GM12892 (cell line): ENCODE measurements around the gene IL1RAP.

Source experiments
- POLR2A ChIP-seq: IDR thresholded peaks from 2 replicates; pipeline ENCODE4 v1.6.1; 2011; ENCODE audit warnings: low read depth, low read length, control low read depth
- POLR2AphosphoS5 ChIP-seq: IDR thresholded peaks from 2 replicates; pipeline ENCODE4 v1.6.1; 2011; ENCODE audit warnings: low read depth, low read length, control low read depth

DNA sequence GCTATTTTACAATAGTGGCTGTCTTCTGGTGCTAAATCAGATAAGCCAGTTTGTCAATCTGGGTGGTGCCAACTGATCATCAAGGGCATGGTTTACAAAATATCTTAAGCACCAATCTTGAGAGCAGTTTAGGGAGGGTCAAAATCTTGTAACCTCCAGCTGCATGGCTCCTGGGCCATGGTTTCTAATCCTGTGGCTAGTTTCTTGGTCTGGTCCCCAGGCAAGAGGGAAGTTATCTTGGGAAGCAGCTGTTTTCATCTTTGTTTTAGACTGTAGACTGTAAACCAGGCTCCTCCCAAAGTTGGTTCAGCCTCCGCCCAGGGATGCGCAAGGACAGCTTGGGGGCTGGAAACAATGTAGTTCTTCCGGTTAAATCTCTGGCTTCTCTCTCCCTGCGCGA is 166.8 kb downstream of the IL1RAP start:
- TF ChIP-seq POLR2AphosphoS5, result no peak
- no peak for TF ChIP-seq POLR2A
